Endodermal cell (in vitro differentiated cells): ENCODE results near the gene LMTK3. TPM values are rescaled to one million over a fixed set of nuclear protein-coding genes. Genes with fewer than 3 reads are reported as not detected.

Experiments
- DNase-seq: peaks from one replicate; pipeline ENCODE4 v3.0.0-alpha.2; 2017
- H3K27ac ChIP-seq: 2 replicates; pipeline ENCODE4 v1.5.1; 2013; ENCODE audit warnings: mild to moderate bottlenecking, low read depth, low read length, moderate library complexity
- H3K27me3 ChIP-seq: 2 replicates; pipeline ENCODE4 v1.6.1; 2013; ENCODE audit warnings: mild to moderate bottlenecking, low read length, moderate library complexity; ENCODE audit not compliant: insufficient read depth, control insufficient read depth, poor library complexity, severe bottlenecking
- H3K36me3 ChIP-seq: 2 replicates; pipeline ENCODE4 v1.7.0; 2013; ENCODE audit warnings: mild to moderate bottlenecking, low read length, moderate library complexity; ENCODE audit not compliant: control insufficient read depth, insufficient read depth
- H3K4me1 ChIP-seq: one replicate; pipeline ENCODE4 v1.7.0; 2013; ENCODE audit warnings: low read length; ENCODE audit not compliant: control insufficient read depth, insufficient read depth
- H3K4me3 ChIP-seq: 2 replicates; pipeline ENCODE4 v1.5.1; 2013; ENCODE audit warnings: mild to moderate bottlenecking, low read length, moderate library complexity
- H3K9ac ChIP-seq: 2 replicates; pipeline ENCODE4 v1.6.1; 2013; ENCODE audit warnings: mild to moderate bottlenecking, low read length, moderate library complexity; ENCODE audit not compliant: poor library complexity, severe bottlenecking; ENCODE audit errors: extremely low read depth
- H3K9me3 ChIP-seq: 2 replicates; pipeline ENCODE4 v1.6.1; 2013; ENCODE audit warnings: mild to moderate bottlenecking, low read length, moderate library complexity; ENCODE audit not compliant: control insufficient read depth
- H3K27ac Mint-ChIP-seq: 2 replicates; pipeline ENCODE4 v1.8.0; 2020; ENCODE audit warnings: mixed read lengths
- H3K27me3 Mint-ChIP-seq: 2 replicates; pipeline ENCODE4 v1.8.0; 2021; ENCODE audit warnings: mild to moderate bottlenecking, mixed read lengths; ENCODE audit not compliant: insufficient read depth
- H3K36me3 Mint-ChIP-seq: 2 replicates; pipeline ENCODE4 v1.8.0; 2020; ENCODE audit warnings: low read depth, mixed read lengths
- H3K4me1 Mint-ChIP-seq: 2 replicates; pipeline ENCODE4 v1.8.0; 2020; ENCODE audit warnings: mixed read lengths
- H3K4me3 Mint-ChIP-seq: 2 replicates; pipeline ENCODE4 v1.8.0; 2020; ENCODE audit warnings: mild to moderate bottlenecking, moderate library complexity, mixed read lengths
- H3K9me3 Mint-ChIP-seq: 2 replicates; pipeline ENCODE4 v1.8.0; 2020; ENCODE audit warnings: mild to moderate bottlenecking, mixed read lengths
- CTCF ChIP-seq: fragments of 200-600 bp; sonication (generic); conservative IDR thresholded peaks from 2 replicates; pipeline ENCODE4 v1.5.0; 2021; ENCODE audit warnings: antibody characterized with exemption, mild to moderate bottlenecking
- WGBS, 2 experiments: methylation state at CpG; one replicate each; pipeline versions ENCODE4 v1.1.5 to v1.1.7; 2013; ENCODE audit warnings: missing lambda C conversion rate in 2 of 2, mixed read lengths in 1 of 2; ENCODE audit not compliant: insufficient coverage in 1 of 2, insufficient read length in 1 of 2; 5-methylcytosine and 5-hydroxymethylcytosine counted together
- total RNA-seq, 2 donors: library from RNA; stranded (reverse); fragmentation: NEBNext Ultra II Directional in 1 of 2; extraction: Animal tissue kit (Norgen Biotek cat#: 25700) in 1 of 2; gene quantifications; 2 replicates in 1 of 2; 3 replicates in 1 of 2; pipeline ENCODE4 v1.2.1, GENCODE V29; 2021

The LMTK3 gene
- total RNA-seq, 2 donors from 2014 or later = 11.1 to 14.5 TPM

- no peak overlapping the region for H3K27ac ChIP-seq
- DNase-seq = peak; percentile 59
- WGBS, 2 experiments = 8 to 9% methylated on average over 20 to 70 of the region's 70 CpGs
- H3K4me3 ChIP-seq = peak overlapping the region; percentile 77
- H3K4me1 Mint-ChIP-seq = peaks cover 9% of the 10 kb centered on the region
- H3K27ac Mint-ChIP-seq = peak overlapping the region; percentile 44
- H3K9me3 ChIP-seq = no peaks in the 10 kb centered on the region
- H3K27me3 Mint-ChIP-seq = peaks cover 25% of the 10 kb centered on the region
- H3K9me3 Mint-ChIP-seq = no peaks in the 10 kb centered on the region
- peak overlapping the region; percentile 65 for H3K4me3 Mint-ChIP-seq
- peaks cover 11% of the 10 kb centered on the region for H3K27me3 ChIP-seq
- TF ChIP-seq CTCF = no peak
- peaks cover 6% of the 10 kb centered on the region for H3K36me3 Mint-ChIP-seq
- no peaks in the 10 kb centered on the region for H3K4me1 ChIP-seq
- peak overlapping the region; percentile 47 for H3K9ac ChIP-seq
- no peaks in the 10 kb centered on the region for H3K36me3 ChIP-seq
These were observed 17.8 kb downstream of the LMTK3 start for GRCh38 chr19:48493718-48494401.

- 0 to 4% methylated on average over 7 to 44 of the region's 47 CpGs for WGBS, 2 experiments
- Histone ChIP-seq H3K27ac (peak overlapping the region; percentile 44), H3K27me3 (peaks cover 11% of the 10 kb centered on the region), H3K36me3 (no peaks in the 10 kb centered on the region), H3K9me3 (no peaks in the 10 kb centered on the region), H3K4me1 (no peaks in the 10 kb centered on the region), H3K9ac (no peak overlapping the region), H3K4me3 (peak overlapping the region; percentile 58)
- peak; percentile 99 for DNase-seq
- H3K27ac Mint-ChIP-seq = peak overlapping the region; percentile 94
- peaks cover 9% of the 10 kb centered on the region for H3K4me1 Mint-ChIP-seq
- peaks cover 31% of the 10 kb centered on the region for H3K27me3 Mint-ChIP-seq
- no peaks in the 10 kb centered on the region for H3K9me3 Mint-ChIP-seq
- peak overlapping the region; percentile 65 for H3K4me3 Mint-ChIP-seq
- peaks cover 10% of the 10 kb centered on the region for H3K36me3 Mint-ChIP-seq
- no peak for TF ChIP-seq CTCF
These were observed 18.5 kb downstream of the LMTK3 start for GRCh38 chr19:48492925-48493717.

- Histone ChIP-seq H3K4me1 (no peaks in the 10 kb centered on the region), H3K4me3 (no peak overlapping the region), H3K27ac (no peak overlapping the region), H3K36me3 (no peaks in the 10 kb centered on the region), H3K27me3 (peaks cover 11% of the 10 kb centered on the region), H3K9ac (no peak overlapping the region), H3K9me3 (no peaks in the 10 kb centered on the region)
- 18 to 20% methylated on average over 7 to 10 of the region's 10 CpGs for WGBS, 2 experiments
- peak; percentile 95 for DNase-seq
- Mint-ChIP-seq H3K27ac (peak overlapping the region; percentile 89), H3K4me1 (peaks cover 9% of the 10 kb centered on the region), H3K4me3 (peak overlapping the region; percentile 43), H3K27me3 (peaks cover 39% of the 10 kb centered on the region), H3K36me3 (peaks cover 14% of the 10 kb centered on the region), H3K9me3 (no peaks in the 10 kb centered on the region)
- no peak for TF ChIP-seq CTCF
These were observed 19.9 kb downstream of the LMTK3 start for GRCh38 chr19:48491793-48492123.
